DOHH2 (cell line): ENCODE measurements around the gene HSD3B2.
"Not testable (repeated sequence)": the region's sequence is repeated elsewhere in the genome, so short reads cannot be mapped to it uniquely, and the experiment has no call there.

Experiments
- H3F3A ChIP-seq: fragments of 200-600 bp; sonication (generic), shearing (Covaris generic); 2 replicates; pipeline ENCODE4 v1.6.0; 2016; ENCODE audit warnings: antibody characterized with exemption, mild to moderate bottlenecking; ENCODE audit not compliant: control insufficient read depth, insufficient read depth
- H3K27ac ChIP-seq: fragments of 200-600 bp; sonication (generic); 2 replicates; pipeline ENCODE4 v1.5.1; 2014; ENCODE audit warnings: low read depth, mild to moderate bottlenecking, low read length, moderate library complexity
- H3K27me3 ChIP-seq: fragments of 200-600 bp; sonication (generic); 2 replicates; pipeline ENCODE4 v1.6.1; 2014; ENCODE audit warnings: mild to moderate bottlenecking, low read length, mixed read lengths; ENCODE audit not compliant: control insufficient read depth
- H3K36me3 ChIP-seq: fragments of 200-600 bp; sonication (generic); 2 replicates; pipeline ENCODE4 v1.6.1; 2014; ENCODE audit warnings: mild to moderate bottlenecking, low read length, moderate library complexity, mixed read lengths; ENCODE audit not compliant: control insufficient read depth
- H3K4me1 ChIP-seq: fragments of 200-600 bp; sonication (generic); 2 replicates; pipeline ENCODE4 v1.6.1; 2014; ENCODE audit warnings: mild to moderate bottlenecking, low read length, mixed read lengths; ENCODE audit not compliant: control insufficient read depth
- H3K4me2 ChIP-seq: fragments of 200-600 bp; sonication (generic); 2 replicates; pipeline ENCODE4 v1.6.0; 2014; ENCODE audit warnings: mild to moderate bottlenecking, low read length, moderate library complexity
- H3K4me3 ChIP-seq: fragments of 200-600 bp; sonication (generic); 2 replicates; pipeline ENCODE4 v1.5.1; 2014; ENCODE audit warnings: mild to moderate bottlenecking, low read length, mixed read lengths
- H3K79me2 ChIP-seq: fragments of 200-600 bp; sonication (generic); 2 replicates; pipeline ENCODE4 v1.6.1; 2014; ENCODE audit warnings: mild to moderate bottlenecking, low read length, mixed read lengths; ENCODE audit not compliant: control insufficient read depth
- H3K9me2 ChIP-seq: fragments of 200-600 bp; sonication (generic); replicated peaks from 2 replicates; pipeline ENCODE4 v1.6.1; 2014; ENCODE audit warnings: mild to moderate bottlenecking, low read length, mixed read lengths; ENCODE audit not compliant: control insufficient read depth
- H3K9me3 ChIP-seq: fragments of 200-600 bp; sonication (generic); 2 replicates; pipeline ENCODE4 v1.6.1; 2014; ENCODE audit warnings: antibody characterized with exemption, low read length, mixed read lengths; ENCODE audit not compliant: control insufficient read depth, insufficient read depth
- H4K20me1 ChIP-seq: fragments of 200-600 bp; sonication (generic); 2 replicates; pipeline ENCODE4 v1.6.0; 2014; ENCODE audit warnings: low read depth, mild to moderate bottlenecking, antibody characterized with exemption, low read length, moderate library complexity; ENCODE audit not compliant: control insufficient read depth, insufficient read depth
- EZH2phosphoT487 ChIP-seq: fragments of 200-600 bp; sonication (generic); IDR thresholded peaks from 2 replicates; pipeline ENCODE4 v1.6.1; 2017; ENCODE audit warnings: borderline replicate concordance, mild to moderate bottlenecking, antibody characterized with exemption, low read length, moderate library complexity, mixed read lengths
- TF ChIP-seq, protein P1 (sequence below): fragments of 200-600 bp; sonication (generic); IDR thresholded peaks from one replicate; pipeline ENCODE4 v1.5.1; 2014; ENCODE audit warnings: antibody characterized with exemption, mild to moderate bottlenecking, low read depth, low read length; ENCODE audit not compliant: poor library complexity, severe bottlenecking

Gene HSD3B2

DNA sequence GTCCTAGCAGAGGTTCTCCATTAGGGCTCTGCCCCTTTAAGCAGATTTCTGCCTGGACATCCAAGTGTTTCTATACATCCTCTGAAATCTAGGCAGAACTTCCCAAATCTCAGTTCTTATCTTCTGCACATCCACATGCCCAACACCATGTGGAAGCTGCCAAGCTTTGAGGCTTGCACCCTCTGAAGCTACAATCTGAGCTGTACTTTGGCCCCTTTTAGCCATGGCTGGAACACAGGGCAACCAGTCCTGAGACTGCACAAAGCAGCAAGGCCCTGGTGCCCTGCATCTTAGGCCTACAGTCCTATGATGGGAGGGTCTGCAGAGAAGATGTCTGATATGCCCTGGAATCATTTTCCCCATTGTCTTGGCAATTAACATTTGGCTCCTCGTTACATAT, 38.4 kb upstream of the HSD3B2 start:
- H3K9me2 ChIP-seq = no peaks in the 10 kb centered on the region
- no peak overlapping the region for H3K4me2 ChIP-seq
- H4K20me1 ChIP-seq = no peaks in the 10 kb centered on the region
- no peaks in the 10 kb centered on the region for H3F3A ChIP-seq
- TF ChIP-seq, protein P1, sequence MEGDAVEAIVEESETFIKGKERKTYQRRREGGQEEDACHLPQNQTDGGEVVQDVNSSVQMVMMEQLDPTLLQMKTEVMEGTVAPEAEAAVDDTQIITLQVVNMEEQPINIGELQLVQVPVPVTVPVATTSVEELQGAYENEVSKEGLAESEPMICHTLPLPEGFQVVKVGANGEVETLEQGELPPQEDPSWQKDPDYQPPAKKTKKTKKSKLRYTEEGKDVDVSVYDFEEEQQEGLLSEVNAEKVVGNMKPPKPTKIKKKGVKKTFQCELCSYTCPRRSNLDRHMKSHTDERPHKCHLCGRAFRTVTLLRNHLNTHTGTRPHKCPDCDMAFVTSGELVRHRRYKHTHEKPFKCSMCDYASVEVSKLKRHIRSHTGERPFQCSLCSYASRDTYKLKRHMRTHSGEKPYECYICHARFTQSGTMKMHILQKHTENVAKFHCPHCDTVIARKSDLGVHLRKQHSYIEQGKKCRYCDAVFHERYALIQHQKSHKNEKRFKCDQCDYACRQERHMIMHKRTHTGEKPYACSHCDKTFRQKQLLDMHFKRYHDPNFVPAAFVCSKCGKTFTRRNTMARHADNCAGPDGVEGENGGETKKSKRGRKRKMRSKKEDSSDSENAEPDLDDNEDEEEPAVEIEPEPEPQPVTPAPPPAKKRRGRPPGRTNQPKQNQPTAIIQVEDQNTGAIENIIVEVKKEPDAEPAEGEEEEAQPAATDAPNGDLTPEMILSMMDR = no peak
- no peak for TF ChIP-seq EZH2phosphoT487
- no peaks in the 10 kb centered on the region for H3K9me3 ChIP-seq
- H3K79me2 ChIP-seq = no peaks in the 10 kb centered on the region
- H3K27me3 ChIP-seq = no peaks in the 10 kb centered on the region; the same call in 1 of the 2 replicates
- no peak overlapping the region for H3K4me3 ChIP-seq
- no peaks in the 10 kb centered on the region for H3K4me1 ChIP-seq
- no peak overlapping the region for H3K27ac ChIP-seq
- no peaks in the 10 kb centered on the region for H3K36me3 ChIP-seq

DNA sequence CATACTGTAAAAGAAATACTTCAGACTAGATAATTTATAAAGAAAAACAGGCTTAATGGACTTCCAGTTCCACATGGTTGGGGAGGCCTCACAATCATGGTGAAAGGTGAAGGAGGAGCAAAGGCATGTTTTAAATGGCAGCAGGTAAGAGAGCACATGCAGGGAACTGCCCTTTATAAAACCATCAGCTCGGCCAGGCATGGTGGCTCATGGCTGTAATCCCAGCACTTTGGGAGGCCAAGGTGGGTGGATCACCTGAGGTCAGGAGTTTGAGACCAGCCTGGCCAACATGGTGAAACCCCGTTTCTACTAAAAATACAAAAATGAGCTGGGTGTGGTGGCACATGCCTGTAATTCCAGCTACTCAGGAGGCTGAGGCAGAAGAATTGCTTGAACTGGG, 37.4 kb upstream of the HSD3B2 start:
- not testable (repeated sequence) for H3K9me3 ChIP-seq, H3K27me3 ChIP-seq, H3K4me2 ChIP-seq, H3K79me2 ChIP-seq, H4K20me1 ChIP-seq, H3K4me3 ChIP-seq, H3K27ac ChIP-seq, H3K4me1 ChIP-seq, H3K9me2 ChIP-seq, H3K36me3 ChIP-seq, H3F3A ChIP-seq

DNA sequence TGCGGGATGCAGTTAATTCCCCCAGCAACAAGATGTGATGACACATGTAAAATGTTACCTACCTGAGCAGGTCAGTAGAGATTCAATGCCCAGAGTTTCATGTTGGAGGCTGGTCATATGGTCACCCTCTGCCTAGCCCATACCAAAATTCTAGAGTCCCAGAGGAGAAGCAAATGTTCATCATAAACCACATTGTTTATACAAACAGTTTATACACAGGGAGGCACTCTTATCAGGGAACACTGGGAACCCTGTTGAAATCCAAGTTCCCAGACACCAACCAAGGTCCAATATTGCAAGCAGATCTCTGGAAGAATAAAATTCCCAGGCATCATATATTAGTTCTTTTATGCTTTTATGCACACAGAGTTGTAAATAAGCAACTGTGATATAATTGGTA, 35.8 kb upstream of the HSD3B2 start:
- TF ChIP-seq, protein P1 = no peak
- no peak for TF ChIP-seq EZH2phosphoT487
- Histone ChIP-seq H3K4me1 (no peaks in the 10 kb centered on the region), H3K79me2 (no peaks in the 10 kb centered on the region), H3K27ac (no peak overlapping the region), H3K36me3 (no peaks in the 10 kb centered on the region), H3K27me3 (no peaks in the 10 kb centered on the region), H3K9me2 (no peaks in the 10 kb centered on the region), H3K4me3 (no peak overlapping the region), H4K20me1 (no peaks in the 10 kb centered on the region), H3F3A (no peaks in the 10 kb centered on the region), H3K9me3 (no peaks in the 10 kb centered on the region), H3K4me2 (no peak overlapping the region)

DNA sequence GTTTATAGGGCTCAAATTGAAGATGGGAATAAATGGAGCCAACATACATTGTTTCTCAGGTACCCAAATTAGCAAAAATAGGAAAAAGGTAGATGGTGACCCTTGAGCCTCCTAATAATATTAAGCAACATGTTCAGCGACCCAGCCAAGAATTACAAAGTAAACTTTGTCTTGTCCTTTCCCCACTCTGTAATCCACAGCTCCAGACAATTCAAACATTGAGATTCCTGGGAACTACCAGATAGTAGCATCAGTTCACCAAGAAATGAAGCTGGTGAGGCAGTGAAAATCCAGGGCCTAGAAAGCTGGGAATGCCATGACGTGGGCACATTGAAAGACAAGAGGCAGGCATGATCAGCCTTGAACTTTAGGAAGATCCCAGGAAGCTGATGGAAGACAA, 34.6 kb upstream of the HSD3B2 start:
- Histone ChIP-seq H3K9me2 (no peaks in the 10 kb centered on the region), H3K27ac (no peak overlapping the region), H3K4me3 (no peak overlapping the region), H4K20me1 (no peaks in the 10 kb centered on the region), H3K4me2 (no peak overlapping the region), H3K27me3 (no peaks in the 10 kb centered on the region), H3K4me1 (no peaks in the 10 kb centered on the region), H3F3A (no peaks in the 10 kb centered on the region), H3K79me2 (no peaks in the 10 kb centered on the region), H3K36me3 (no peaks in the 10 kb centered on the region), H3K9me3 (no peaks in the 10 kb centered on the region)
- no peak for TF ChIP-seq EZH2phosphoT487
- TF ChIP-seq, protein P1 = no peak
